GM19395 (cell line): ENCODE data around the gene SLU7.
"Not testable (repeated sequence)": the region's sequence is repeated elsewhere in the genome, so short reads cannot be mapped to it uniquely, and the experiment has no call there.

Source experiments
- ATAC-seq: cut with Tn5 transposase; IDR thresholded peaks from one replicate; pipeline ENCODE4 v1.9.1; 2021; ENCODE audit warnings: mild to moderate bottlenecking, moderate library complexity; ENCODE audit not compliant: unreplicated experiment

The SLU7 gene

DNA sequence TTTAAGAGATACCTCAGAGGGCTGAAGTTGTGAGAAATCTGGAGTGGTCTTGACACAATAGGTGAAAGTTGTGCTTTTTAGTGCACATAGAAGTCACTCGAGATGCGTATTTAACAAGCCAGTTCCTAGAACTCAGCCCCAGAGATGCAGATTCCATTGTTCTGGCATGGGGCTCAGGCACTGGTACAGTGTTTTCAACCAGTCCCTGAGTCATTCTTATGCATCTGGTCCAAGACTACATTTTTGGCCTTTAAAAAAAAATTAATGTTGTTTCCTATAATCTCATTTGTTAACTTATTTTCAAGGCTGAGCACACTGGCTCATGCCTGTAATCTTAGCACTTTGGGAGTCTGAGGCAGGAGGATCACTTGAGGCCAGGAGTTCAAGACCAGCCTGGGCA is 32.4 kb upstream of the SLU7 start:
- ATAC-seq, result no peak

GRCh38 chr5:160450164-160450932 is 31.5 kb upstream of the SLU7 start:
- ATAC-seq, result peak; percentile 66

DNA sequence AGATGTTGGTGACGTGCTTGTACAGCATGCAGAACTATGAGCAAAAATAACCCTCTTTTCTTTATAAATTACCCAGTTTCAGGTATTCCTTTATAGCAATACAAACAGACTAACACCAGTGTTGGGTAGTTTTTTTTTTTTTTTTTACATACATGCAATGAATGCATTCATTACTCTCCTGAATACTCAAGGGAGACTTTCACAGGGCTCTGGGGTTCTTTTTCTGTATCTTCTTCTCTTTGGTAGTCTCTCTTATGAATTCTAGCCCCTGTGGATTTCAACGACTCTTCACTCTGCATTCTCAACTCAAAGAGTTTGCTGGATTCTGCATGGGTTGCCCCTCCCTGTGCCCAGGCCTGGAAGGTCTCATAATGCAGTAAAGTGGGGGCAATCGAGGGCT is 30.6 kb upstream of the SLU7 start:
- no peak for ATAC-seq

- ATAC-seq, result no peak
Observed at GRCh38 chr5:160448886-160449285, 30.0 kb upstream of the SLU7 start.

DNA sequence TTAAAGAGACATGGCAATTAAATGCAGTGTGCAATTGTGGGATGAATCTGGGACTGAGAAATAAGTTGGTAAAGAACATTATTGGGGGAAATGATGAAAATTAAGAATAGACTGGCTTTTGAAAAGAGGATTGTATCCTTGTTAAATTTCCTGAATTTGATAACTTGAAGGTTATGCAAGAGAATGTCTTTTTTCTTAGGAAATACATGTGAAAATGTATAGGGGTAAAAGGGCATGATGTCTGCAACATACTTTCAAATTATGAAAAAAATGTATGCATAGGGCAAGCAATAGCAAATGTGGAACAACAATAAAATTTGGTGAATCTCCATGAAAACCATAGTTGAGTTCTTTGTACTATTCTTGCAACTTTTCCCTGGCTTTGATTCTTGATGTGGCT is 26.9 kb upstream of the SLU7 start:
- no peak for ATAC-seq

GRCh38 chr5:160445132-160445531 is 26.3 kb upstream of the SLU7 start:
- ATAC-seq, result no peak

- no peak for ATAC-seq
Observed at GRCh38 chr5:160444407-160444806, 25.5 kb upstream of the SLU7 start.

DNA sequence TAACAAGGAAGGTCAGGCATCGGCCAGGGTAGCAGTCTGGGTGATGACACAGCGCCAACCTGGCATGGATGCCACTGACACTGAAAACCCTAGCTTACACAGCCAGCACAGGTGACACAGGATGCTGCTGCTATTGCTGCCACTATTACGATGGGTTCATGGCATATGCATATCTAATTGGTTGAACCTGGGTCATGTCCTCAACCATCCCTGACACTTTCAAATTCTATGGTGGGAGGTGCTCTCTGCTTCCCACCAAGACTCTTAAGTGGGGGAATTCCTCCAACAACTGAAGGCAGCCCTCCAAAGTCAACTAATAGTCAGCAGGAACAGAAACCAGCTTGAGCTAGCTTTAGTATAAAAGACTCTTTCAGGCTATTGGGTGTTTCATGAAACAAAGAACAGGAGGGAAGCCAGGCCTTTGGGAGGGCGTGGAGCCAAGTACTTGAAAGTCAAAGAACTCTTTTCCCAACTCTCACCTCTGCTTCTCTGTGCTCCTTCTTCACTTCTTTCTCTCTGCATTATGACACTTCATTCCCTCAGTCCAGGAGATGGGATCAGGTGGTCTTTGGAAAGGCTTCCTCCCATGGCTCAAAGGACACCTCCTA is 24.0 kb upstream of the SLU7 start:
- ATAC-seq, result no peak

DNA sequence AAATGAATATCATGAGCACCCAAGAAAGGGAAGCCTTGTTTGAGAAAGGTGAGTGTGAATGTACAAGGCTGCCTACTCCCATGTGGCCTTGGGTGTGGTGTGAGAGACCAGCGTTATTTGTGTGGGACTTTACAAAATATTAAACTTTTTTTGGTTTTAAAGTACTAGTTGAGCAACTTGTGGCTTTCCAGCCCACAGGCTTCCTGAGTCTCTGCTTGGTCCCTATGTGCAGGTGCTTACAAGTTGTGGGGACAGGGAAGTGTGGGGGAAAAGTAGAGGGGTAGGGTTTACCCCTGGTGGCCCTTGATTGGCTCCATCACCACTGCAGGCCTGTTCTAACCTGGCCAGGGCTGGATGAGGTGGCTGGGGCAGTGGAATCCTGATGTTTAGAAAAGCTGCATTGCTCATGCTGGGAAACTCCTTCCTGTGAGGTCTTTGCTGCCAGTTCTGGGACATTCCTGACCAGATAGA is 22.5 kb upstream of the SLU7 start:
- ATAC-seq, result peak; percentile 15

DNA sequence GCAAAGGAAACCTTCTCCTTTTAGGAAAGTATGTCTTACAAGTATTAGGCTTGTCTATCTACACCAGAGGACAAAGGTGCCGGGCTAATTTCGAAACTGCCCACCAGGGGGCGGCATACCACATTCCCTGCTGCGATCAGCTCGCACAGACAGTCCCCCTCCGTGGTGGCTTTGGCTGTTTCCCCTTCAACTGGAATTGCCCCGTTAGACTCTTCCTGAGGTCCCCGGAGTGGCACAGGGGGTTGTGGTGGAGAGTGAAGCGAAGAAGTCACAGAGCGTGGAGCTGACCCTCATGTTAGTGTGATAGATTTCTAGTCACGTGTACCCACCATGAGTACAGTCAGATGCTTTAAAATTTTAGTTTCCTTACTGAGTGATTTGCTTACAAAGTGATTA is 20.3 kb upstream of the SLU7 start:
- ATAC-seq, result peak; percentile 70

- peak; percentile 42 for ATAC-seq
Observed at GRCh38 chr5:160438316-160439204, 19.7 kb upstream of the SLU7 start.

- ATAC-seq, result no peak
Observed at GRCh38 chr5:160437271-160437670, 18.4 kb upstream of the SLU7 start.

- ATAC-seq, result not testable (repeated sequence)
Observed at GRCh38 chr5:160436661-160437060, 17.8 kb upstream of the SLU7 start.

DNA sequence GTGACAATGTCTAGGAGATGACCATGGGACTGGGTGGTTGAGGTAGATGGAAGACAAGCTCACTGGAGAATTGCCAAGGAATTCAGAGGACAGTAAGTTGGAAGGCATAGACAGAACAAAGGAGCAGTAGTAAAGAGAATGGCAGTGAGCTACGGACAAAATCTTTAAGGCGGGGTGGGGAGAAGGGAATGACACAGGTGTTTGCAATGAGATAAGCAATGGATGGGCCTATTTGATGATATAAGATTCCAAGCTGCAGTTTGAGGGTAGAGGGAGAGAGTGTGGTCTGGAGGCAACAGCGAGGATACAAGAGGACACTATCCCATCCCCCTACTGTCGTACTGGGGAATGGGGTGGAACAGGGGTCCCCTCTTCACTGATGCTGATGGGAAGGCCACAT is 17.1 kb upstream of the SLU7 start:
- no peak for ATAC-seq

GRCh38 chr5:160435532-160435931 is 16.7 kb upstream of the SLU7 start:
- no peak for ATAC-seq

DNA sequence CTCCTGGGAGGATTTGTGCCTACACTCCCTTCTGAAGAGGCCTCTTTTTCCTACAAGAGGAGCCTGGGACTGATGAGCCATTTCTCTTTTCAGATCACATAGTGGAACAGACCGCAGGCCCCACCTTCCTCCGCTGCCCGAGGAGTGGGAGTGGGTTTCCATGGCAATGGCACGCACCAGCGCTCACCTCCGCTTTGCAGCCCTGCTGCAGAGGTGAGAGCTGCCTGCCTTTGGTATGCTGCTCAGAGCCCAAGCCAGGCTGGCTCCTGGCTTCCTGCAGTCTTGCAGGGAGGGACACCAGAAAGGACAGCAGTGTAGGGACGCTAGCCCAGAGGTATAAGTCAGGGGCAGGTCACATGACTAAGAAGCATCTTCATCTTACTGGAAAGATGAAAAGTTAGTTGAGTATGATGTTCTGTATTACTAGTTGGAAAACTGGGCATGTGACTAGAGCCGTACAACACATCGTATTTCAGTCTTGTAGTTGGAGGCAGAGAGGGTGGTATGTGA is 15.2 kb upstream of the SLU7 start:
- peak; percentile 82 for ATAC-seq

- no peak for ATAC-seq
Observed at GRCh38 chr5:160432787-160433186, 13.9 kb upstream of the SLU7 start.

DNA sequence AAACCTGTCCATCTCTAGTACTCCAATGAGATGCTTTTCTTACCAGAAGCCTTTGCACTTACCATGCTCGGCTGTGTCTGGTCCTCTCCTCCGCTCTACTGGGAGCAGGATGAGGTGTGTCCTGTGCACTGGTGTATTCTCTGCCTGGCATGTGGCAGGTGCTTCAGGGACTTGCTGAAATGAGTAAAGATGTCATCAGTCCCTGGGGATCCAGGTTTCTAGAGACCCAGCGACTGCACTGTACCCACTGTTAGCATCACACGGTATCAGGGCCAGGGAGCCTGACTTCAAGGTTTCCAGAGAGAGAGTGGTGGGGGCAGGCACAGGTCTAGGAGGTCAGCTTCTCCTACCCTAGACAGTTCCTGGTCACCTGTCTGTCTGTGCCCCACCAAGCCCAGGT is 13.3 kb upstream of the SLU7 start:
- no peak for ATAC-seq

GRCh38 chr5:160427607-160428006 is 8.7 kb upstream of the SLU7 start:
- no peak for ATAC-seq

GRCh38 chr5:160423099-160423498 is 4.2 kb upstream of the SLU7 start:
- ATAC-seq, result no peak

GRCh38 chr5:160421625-160422258 is 2.9 kb upstream of the SLU7 start, which contains the start of gene PTTG1:
Gene PTTG1, plus strand, starts transcription at chr5:160421855. Its CDS starts 458 bp downstream, at chr5:160422313.
- ATAC-seq, result peak; percentile 73
